Stomach (tissue), 4 donors: ENCODE measurements around the gene SHOX.

Experiments used
- CTCF ChIP-seq, 7 experiments: fragments of 450-650 bp in 4 of 7; fragments of 200-600 bp in 3 of 7; sonication (generic) in 3 of 7; IDR thresholded peaks; one replicate each; pipeline ENCODE4 v1.5.1; 2016 to 2019; ENCODE audit warnings: antibody characterized with exemption in 7 of 7, control low read depth in 2 of 7, mild to moderate bottlenecking in 1 of 7
- EP300 ChIP-seq: sonication (generic); formaldehyde crosslinking; IDR thresholded peaks from one replicate; pipeline ENCODE4 v1.6.1; 2017; ENCODE audit warnings: antibody characterized with exemption
- POLR2A ChIP-seq, 4 donors: fragments of 450-650 bp; IDR thresholded peaks; one replicate each; pipeline ENCODE4 v1.6.1; 2016; ENCODE audit warnings: antibody characterized with exemption in 4 of 4, control low read depth in 2 of 4, mild to moderate bottlenecking in 1 of 4, moderate library complexity in 1 of 4

DNA sequence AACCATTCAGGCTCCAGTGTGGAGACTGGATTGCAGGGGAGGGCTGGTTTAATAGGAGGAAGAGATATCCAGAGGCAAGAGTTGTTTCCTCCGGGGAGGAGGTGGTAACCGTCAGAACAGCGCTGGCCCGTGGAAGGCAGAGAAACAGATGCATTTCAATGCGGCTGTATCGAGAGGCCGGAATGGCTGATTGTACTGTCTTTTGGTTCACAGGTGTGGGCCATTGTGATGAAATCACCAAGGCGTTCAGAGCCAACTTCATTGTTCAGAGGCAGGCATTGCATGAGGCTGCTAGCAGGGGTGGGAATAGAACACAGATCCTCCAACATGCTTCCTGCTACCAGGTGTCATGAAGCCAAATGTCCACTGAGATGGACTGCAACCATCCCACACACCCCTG lies 53.0 kb downstream of the SHOX start:
- TF ChIP-seq CTCF (IDR thresholded peaks at IDR 0.05), result no peak
- no peak for TF ChIP-seq POLR2A (IDR thresholded peaks at IDR 0.05)
- no peak for TF ChIP-seq EP300
